GM21528 (cell line): ENCODE measurements around the gene ANKK1.

ENCODE experiments used
- ATAC-seq: cut with Tn5 transposase; IDR thresholded peaks from one replicate; pipeline ENCODE4 v1.9.1; 2021; ENCODE audit warnings: mild to moderate bottlenecking, moderate library complexity; ENCODE audit not compliant: unreplicated experiment, low FRiP score

Gene ANKK1, protein sequence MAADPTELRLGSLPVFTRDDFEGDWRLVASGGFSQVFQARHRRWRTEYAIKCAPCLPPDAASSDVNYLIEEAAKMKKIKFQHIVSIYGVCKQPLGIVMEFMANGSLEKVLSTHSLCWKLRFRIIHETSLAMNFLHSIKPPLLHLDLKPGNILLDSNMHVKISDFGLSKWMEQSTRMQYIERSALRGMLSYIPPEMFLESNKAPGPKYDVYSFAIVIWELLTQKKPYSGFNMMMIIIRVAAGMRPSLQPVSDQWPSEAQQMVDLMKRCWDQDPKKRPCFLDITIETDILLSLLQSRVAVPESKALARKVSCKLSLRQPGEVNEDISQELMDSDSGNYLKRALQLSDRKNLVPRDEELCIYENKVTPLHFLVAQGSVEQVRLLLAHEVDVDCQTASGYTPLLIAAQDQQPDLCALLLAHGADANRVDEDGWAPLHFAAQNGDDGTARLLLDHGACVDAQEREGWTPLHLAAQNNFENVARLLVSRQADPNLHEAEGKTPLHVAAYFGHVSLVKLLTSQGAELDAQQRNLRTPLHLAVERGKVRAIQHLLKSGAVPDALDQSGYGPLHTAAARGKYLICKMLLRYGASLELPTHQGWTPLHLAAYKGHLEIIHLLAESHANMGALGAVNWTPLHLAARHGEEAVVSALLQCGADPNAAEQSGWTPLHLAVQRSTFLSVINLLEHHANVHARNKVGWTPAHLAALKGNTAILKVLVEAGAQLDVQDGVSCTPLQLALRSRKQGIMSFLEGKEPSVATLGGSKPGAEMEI

DNA sequence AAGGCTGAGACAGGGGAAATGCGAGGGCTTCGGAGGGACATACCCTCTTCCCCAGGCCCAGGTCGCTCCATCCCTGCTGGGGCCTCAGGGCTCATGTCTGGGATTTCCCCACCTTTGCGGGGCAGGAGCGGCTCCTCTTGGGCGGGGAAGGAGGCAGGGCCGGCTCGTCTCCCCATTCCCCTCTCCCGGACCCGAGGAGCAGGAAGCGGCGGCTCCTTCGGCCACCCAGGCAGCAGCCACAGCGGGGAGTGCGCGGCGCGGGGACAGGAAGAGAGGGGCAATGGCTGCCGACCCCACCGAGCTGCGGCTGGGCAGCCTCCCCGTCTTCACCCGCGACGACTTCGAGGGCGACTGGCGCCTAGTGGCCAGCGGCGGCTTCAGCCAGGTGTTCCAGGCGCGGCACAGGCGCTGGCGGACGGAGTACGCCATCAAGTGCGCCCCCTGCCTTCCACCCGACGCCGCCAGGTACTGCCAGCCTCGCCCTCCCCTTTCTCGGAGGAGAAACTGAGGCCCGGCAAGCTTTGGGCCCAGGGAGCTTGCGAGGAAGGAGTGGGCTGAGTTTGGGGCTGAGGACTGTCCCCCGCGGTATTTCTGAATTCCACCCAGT is at the start of gene ANKK1:
TSS of gene ANKK1 (plus strand) at position 175 of the 607 bp plus-strand sequence. CDS start at position 281, 106 bp downstream.
- ATAC-seq: no peak

DNA sequence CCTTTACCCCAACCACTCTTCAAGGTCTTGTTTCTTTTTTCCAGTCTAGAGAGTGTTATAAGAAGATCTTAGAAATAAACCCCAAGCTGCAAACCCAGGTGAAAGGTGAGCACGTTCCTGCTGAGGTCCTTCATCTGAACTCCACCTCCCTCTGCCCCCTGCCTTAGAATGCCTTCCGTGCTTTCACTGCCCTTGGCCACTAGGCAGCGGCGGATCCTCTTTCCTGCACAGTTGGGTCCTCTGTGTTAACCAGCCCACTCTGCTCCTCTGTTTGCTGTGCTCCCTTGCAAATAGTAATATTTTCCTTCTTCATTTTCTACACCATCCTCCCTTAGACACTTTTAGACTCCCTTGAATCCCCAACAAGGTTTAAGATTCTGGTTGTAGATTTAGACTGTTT is 48.8 kb upstream of the ANKK1 start:
- no peak for ATAC-seq

DNA sequence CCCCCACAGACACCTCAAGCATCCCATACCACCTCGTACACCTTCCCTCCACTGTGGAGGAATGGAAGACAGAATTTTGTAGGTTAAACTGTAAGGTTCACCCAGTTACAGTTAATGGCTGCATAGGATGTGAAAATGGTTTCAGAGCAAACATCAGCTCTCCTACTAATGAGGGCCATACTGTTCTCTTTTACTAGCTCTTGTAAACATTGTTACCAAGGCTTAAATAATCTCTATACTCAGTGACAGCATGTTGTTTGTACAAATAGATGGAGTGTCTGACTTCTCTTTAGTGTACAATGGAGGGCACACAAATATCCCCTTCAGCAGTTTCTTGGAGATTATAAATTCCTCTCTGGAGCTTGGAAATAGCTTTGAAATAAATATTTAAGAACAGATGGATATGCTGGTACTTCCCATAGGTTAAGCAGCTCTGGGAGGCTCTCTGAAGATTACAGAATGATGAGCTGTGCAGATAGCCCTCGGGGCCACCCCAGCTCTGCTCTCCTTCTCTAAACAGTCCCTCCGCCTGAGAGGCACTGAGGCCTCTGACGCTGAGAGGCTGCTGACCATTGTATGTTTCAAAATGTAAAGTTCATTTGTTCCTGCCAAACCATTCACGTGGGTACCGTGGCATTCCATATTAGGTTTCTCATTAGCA is 47.5 kb upstream of the ANKK1 start:
- no peak for ATAC-seq

DNA sequence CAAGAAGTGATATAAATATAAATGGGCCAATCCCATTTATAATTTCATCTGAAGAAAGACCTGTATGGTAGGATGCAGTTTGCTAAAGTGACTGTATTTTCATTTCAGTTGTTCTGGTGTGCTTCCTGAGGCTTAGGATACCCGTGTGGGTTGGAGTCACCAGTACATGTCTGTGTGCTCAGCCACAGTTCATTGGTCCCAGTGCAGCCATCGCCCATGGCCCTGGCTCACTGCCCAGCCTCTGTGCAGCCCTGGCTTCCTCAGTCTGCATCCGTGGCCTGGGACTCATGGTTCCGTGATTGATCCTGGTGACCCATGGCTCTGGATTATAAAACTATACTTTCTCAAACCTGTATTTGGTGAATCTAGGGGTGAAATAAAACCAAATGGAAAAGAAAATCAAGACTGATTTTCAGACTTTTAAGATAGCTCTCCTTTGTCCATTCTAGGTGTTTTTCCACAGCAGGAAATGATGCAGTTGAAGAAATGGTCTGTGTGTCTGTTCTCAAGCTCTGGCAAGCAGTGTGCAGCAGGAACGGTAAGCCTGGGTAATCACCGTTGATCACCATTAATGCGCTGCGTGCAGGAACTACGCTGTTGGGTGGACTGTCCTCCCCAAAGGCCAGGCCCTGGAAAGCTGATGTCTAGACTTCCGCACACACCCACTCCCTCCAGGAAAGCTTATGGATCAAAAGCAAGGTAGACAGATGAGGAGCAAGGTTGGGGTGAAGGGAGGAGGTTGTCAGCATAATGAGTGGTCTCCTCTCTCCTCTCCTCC is 46.0 kb upstream of the ANKK1 start:
- no peak for ATAC-seq

DNA sequence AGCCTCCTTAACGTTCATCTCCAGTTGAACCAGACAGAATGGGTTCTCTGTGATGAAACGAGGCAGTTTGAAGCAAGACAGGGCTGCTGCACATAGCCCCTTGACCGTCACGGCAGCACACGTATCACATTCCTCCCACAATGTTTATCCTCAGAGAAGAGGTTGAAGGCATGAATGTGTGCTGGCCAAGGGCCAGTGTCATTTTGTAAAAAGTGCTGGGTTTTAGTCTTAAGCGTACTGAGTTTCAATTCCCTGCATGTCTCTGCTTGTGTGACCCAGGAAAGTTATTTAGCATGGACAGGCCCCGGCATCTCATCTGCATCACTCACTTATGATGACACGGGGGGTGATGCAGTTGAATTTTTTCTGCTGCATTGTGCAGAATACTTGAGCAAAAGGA is 41.6 kb upstream of the ANKK1 start:
- no peak for ATAC-seq

DNA sequence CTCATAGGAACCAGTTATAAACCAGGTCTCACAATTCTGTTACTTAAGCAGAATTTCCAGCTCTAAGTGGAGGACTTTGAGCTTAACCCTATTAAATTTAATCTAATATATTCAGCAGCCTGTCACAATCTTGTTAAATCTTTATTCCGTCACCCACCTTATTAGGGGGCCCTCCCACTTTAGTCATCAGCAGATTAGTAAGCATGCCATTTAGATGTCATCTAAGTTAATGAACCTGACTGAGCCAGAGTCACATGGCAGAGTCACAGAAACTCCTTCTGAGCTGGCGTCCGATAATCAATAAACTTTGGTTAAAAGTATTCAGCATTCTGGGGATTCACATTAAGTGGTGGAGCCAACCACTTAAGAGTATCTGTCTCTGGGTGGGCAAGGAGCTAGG is 38.1 kb upstream of the ANKK1 start:
- no peak for ATAC-seq

DNA sequence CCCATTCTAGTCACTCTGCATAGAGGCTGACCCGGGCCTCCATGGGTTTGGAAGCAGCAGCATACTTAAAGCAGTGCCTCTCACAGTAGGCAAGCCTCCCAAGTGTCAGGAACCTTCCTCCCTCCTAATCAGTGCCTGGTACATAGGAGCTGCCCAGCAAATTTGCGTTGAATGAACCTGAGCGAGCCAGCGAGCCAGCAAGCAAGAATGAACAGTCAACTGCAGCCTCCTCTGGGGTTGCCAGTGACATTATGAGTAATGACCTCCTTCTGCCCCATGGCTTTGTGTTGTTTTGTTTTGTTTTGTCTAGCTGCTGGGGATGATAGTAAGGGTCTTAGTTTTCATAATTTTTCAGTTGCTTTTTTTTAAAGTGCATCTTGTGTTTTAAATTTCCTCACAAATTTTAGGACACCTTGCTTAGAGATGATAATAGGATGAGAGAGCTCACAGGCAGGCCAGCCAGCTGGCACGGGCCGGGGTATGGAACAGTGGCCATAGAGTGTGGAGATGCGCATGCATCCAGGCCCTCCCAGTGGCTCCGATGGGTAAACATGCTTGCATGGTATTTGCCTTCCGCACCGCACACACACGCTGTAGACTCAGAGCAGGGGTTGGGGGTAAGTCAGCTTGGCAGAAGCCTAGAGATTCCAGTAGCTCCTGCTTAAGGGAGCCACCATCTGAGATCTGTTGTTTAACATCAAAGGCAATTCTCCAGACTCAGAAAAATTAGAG is 37.1 kb upstream of the ANKK1 start:
- no peak for ATAC-seq

DNA sequence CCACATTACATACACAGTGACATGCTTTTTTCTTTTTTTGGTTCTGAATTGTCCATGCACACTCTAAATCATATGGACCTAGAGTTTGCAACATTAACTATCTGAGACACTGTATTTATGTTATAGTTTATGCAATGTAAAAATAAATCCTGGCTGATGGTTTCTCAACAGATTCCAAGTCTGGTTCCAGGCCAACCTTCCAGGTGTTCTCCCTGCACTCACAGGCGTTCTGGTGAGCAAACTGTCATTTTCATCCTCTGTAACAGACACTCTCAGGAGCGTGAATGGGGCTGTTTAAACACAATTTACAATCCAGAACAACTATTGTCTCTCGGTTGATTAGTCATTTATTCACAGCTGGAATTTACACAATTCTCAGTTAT is 36.5 kb upstream of the ANKK1 start:
- ATAC-seq: no peak

DNA sequence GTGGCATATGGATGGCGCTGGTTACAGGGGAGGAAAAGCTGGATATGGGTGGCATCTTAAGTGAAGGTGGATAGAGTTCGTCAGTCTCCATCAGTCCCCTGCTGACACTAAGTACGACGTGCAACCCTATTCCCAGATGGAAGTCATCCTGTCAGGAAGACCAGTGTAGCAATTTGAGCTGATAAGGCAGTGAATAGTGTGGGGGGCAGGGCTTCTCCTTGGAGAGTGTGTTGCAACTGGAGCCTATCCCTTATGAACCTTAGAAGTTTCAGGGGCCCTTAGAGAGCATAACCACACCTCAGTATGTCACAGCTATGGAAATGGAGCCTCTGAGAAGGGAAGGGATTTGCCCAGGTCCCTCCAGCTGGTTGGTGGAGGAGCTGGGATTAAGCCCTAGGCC is 36.1 kb upstream of the ANKK1 start:
- no peak for ATAC-seq

DNA sequence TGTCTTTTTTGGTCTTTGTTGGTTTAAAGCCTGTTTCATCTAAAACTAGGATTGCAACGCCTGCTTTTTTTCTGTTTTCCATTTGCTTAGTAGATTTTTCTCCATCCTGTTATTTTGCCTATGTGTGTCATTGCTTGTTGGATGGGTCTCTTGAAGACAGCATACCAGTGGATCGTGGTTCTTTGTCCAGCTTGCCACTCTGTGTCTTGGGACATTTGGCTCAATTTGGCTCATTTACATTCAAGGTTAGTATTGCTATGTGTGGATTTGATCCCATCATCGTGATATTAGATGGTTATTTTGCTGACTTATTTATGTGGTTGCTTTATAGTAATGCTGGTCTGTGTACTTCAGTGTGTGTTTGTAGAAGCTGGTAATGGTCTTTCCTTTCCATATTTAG is 31.4 kb upstream of the ANKK1 start:
- ATAC-seq: no peak

DNA sequence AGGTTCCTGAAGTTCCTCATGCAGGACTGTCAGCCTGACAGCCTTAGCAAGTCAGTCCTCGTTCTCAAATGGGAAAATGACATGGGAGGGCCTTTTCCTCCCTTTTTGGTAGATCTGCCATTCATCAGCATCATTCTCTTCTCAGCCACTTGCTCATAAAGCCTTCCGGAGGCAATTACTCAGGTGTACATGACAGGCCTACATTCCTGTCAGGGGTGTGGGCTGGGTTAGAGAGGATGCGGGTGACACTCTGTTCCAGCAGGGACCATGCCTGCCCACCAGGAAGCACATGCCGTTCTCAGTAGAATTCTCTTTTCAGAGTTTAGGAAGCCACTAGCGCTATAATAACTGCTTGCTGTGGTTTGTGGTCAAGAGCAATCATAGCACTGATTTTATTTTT is 24.2 kb upstream of the ANKK1 start:
- ATAC-seq: no peak

DNA sequence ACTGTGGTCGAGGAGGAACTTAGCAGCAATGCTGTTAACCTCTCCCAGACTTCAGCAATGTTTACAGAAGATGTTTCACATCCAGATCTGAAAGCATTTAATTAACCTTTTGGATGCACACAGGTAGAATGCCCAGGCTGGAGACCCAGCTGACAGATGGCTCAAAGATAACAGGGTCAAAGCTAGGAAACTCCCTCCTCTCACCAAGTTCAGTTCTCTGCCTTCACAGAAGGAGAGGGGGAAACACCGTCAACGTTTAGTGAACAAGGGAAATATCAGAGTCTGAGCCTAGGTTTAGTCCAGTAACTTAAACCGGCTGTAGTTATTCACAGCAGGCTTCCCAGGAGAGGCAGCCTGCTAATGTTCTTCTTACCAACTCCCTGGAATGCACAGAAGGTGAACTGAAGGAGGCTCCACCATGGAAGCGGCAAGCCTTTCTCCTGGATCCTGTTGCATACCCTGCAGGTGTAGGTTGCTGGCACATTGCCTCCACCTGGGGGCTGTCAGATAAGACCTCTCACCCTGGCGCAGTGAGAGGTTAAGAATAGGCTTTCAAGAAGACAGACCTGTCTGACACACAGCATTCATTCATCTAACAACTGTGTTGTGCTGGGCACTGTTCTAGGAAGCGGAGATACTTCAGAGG is 23.5 kb upstream of the ANKK1 start:
- ATAC-seq: no peak

DNA sequence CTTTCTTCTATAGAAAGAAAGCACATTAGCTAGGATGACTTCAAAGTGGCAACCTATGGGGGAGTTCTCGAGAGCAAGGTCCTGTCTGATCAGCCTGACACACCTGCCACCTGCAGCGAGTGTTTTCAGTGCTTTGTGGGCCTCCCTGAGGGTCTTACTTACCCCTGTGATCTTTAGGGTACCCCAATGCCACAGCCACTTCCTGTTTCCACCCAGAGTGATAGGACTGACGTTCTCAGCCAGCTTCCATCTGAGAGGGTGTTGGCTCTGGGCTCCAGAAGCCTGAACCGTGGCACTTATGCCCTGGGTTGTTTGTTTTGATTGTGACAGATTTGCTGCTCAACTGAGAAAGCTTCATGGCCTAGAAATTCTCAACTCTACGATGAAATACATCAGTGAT is 21.7 kb upstream of the ANKK1 start:
- ATAC-seq: no peak

DNA sequence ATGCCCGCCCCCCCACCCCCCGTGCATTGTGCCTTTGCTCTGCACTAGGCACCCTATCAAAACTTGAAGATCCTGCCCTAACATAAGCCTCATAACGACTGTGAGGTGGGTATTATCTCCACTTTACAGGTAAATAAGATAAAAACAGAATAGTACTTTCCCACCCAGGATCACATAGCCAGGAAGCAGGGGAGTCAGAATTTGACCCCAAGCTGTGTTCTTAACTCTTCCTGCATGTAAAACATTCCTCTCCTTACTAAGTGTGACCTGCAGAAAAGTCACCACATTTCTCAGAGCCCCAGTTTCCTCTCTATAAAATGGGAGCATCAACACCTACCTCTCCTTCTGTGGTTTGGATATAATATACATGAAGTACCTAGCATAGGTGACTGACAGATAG is 18.2 kb upstream of the ANKK1 start:
- no peak for ATAC-seq

DNA sequence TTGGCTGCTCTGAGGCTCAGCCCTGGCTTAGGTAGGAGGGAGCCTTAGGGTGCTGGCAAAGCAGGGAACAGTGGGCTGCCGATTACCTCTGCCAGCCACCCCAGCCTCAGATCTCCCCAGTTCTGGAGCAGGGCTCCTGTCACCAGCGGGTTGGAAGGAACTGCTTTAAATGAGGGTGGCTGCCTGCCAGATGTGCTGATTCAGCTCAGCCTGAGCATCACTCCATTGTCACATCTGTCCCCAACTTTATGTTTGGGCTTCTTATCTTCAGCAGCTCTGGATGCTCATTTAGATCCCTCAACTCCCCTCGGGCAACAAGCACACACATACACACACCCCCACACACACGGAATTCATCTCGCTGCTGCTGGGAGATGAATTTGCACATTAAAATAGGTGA is 16.9 kb upstream of the ANKK1 start:
- ATAC-seq: no peak

DNA sequence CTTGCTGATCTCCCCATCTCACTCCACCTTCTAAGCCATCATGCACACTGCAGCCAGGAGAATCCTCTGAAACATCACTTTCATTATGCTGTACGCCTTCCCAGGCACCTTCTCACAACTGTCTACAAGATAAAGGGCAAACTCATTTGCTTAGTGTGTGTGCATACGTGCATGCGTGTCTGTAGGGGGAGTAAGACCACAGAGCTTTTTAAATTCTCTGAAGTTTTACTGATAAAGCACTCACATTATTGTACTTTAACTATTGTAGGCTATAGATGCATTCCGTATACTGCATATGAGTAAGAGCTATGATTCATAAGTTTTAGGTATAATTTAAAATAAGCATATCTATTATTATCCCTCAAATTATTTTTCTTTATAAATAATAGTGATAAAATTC is 15.3 kb upstream of the ANKK1 start:
- ATAC-seq: no peak

DNA sequence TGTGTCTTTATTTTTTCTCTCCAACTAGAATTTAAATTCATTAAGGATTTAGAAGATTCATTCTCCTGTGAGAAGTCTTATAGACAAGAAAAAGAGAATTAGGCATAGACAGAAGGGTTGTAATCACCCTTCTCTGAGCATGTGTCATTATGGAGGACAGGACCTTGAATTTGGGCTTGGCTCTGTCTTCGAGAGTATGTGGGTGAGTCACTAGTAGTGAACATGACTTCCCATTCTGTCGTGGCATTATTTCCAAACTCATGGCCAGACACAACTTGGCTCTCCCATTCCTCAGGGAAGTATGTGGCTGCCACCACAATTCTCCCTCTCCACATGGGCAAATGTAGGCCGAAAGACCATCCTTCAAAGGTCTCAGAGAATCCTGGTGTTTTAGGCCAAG is 14.3 kb upstream of the ANKK1 start:
- ATAC-seq: no peak

DNA sequence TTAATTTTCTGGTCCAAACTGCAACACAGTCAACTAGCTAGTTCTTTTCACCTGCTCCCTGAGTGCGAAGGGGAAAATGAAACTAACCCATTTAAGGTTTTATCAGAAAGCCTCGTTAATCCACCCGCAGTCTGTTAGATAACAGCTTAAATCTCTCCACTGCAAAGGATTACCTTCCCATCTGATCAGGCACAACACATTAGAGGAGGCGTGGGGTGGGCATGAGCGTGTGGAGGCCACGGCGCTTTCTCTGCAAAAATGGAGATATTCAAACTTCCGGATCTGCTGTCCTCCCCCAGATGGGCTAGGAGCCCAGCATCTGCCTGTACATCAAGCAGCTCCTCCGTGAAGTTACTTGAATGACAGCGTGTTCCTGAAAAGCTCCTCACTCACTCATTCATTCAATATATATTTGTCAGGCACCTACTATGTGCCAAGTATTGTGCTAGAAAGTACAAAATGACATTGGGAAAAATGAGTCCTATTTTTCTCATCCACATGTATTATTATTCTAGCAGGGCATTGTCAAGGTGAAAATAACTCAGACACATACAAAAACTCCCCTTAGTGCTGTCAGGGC is 13.5 kb upstream of the ANKK1 start:
- no peak for ATAC-seq

DNA sequence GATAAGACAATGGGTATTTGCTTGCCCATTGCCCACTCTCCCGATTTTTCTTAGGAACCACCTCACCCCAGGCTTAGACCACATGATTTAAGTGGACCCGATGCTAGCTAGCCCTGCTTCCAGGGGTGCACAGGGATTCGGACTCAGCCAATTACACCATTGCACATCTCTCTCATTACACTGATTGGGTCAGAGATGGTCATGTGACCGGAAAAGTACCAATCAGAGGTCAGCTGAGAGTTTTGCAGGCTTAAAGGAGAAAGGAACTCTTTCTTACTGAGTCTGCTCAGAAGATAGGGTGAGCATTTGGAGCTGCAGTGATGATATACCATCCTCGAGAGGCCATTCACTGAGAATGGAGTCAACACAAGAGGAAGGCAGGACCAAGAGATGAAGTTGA is 12.2 kb upstream of the ANKK1 start:
- no peak for ATAC-seq
